Keratinocyte (primary cell): ENCODE results near the gene GPR83. TPM values are rescaled to one million over a fixed set of nuclear protein-coding genes. Genes with fewer than 3 reads are reported as not detected.
"Not testable (repeated sequence)": the region's sequence is repeated elsewhere in the genome, so short reads cannot be mapped to it uniquely, and the experiment has no call there.

Source experiments
- DNase-seq: peaks from one replicate; pipeline ENCODE4 v3.0.0-alpha.2; 2011; ENCODE audit warnings: low read depth, missing footprints, low spot score
- FAIRE-seq: peaks from 2 replicates; lab custom pipeline; 2011; peaks lifted over from hg19 to GRCh38; lab: Jason Lieb, UNC
- H2AFZ ChIP-seq: 2 replicates; pipeline ENCODE4 v1.6.0; 2012; ENCODE audit warnings: low read length, control low read depth, inconsistent platforms; ENCODE audit not compliant: control insufficient read depth
- H3K27ac ChIP-seq: 2 replicates; pipeline ENCODE4 v1.5.1; 2011; ENCODE audit warnings: low read length; ENCODE audit not compliant: control insufficient read depth, insufficient read depth
- H3K27me3 ChIP-seq: 3 replicates; pipeline ENCODE4 v1.6.0; 2011; ENCODE audit warnings: low read length; ENCODE audit not compliant: control insufficient read depth, insufficient read depth; ENCODE audit errors: extremely low read depth
- H3K36me3 ChIP-seq, 2 experiments: 2 replicates in 1 of 2; 3 replicates in 1 of 2; pipeline ENCODE4 v1.5.1; 2011; ENCODE audit warnings: low read length in 2 of 2, mild to moderate bottlenecking in 1 of 2; ENCODE audit not compliant: control insufficient read depth in 2 of 2, insufficient read depth in 2 of 2; ENCODE audit errors: extremely low read depth in 1 of 2
- H3K4me1 ChIP-seq: 3 replicates; pipeline ENCODE4 v1.5.1; 2011; ENCODE audit warnings: low read length; ENCODE audit not compliant: control insufficient read depth, insufficient read depth; ENCODE audit errors: extremely low read depth
- H3K4me2 ChIP-seq: 3 replicates; pipeline ENCODE4 v1.6.0; 2011; ENCODE audit warnings: low read depth, low read length; ENCODE audit not compliant: control insufficient read depth, insufficient read depth; ENCODE audit errors: extremely low read depth
- H3K4me3 ChIP-seq, 3 experiments: fragments of 200-600 bp in 1 of 3; sonication (generic) in 1 of 3; 2 replicates in 2 of 3; 3 replicates in 1 of 3; pipeline ENCODE4 v1.5.1; 2011 to 2016; ENCODE audit warnings: low read length in 3 of 3, mild to moderate bottlenecking in 3 of 3, control low read depth in 2 of 3, inconsistent platforms in 1 of 3, low read depth in 1 of 3, mixed read lengths in 1 of 3, mixed run types in 1 of 3, moderate library complexity in 1 of 3; ENCODE audit not compliant: control insufficient read depth in 2 of 3, insufficient read depth in 2 of 3; ENCODE audit errors: extremely low read depth in 1 of 3
- H3K79me2 ChIP-seq: 2 replicates; pipeline ENCODE4 v1.6.0; 2012; ENCODE audit warnings: low read length; ENCODE audit not compliant: control insufficient read depth, insufficient read depth
- H3K9ac ChIP-seq: 3 replicates; pipeline ENCODE4 v1.6.0; 2011; ENCODE audit warnings: low read length; ENCODE audit not compliant: control insufficient read depth, insufficient read depth; ENCODE audit errors: extremely low read depth
- H3K9me1 ChIP-seq: 3 replicates; pipeline ENCODE4 v1.6.0; 2011; ENCODE audit warnings: low read length; ENCODE audit not compliant: control insufficient read depth, insufficient read depth; ENCODE audit errors: extremely low read depth
- H3K9me3 ChIP-seq: 2 replicates; pipeline ENCODE4 v1.5.1; 2012; ENCODE audit warnings: low read depth, low read length; ENCODE audit not compliant: control insufficient read depth
- H4K20me1 ChIP-seq: 3 replicates; pipeline ENCODE4 v1.6.0; 2011; ENCODE audit warnings: low read length; ENCODE audit not compliant: control insufficient read depth, insufficient read depth; ENCODE audit errors: extremely low read depth
- EZH2 ChIP-seq: IDR thresholded peaks from one replicate; pipeline ENCODE4 v1.6.1; 2012; ENCODE audit warnings: inconsistent platforms, mild to moderate bottlenecking, low read length, moderate library complexity
- dilution Hi-C: fragments of 300-500 bp; cut with MboI; formaldehyde crosslinking; loops from one replicate; pipeline ENCODE4 v1.7.0; 2020; ENCODE audit warnings: low sequenced_read_pairs; ENCODE audit not compliant: extremely low pct_ligation_motif_present
- polyA plus RNA-seq, 5 experiments: library from polyadenylated mRNA; depleted of rRNA in 3 of 5; stranded (reverse) in 3 of 5; stranded (forward) in 1 of 5; unstranded in 1 of 5; fragments of >200 nt; gene quantifications; 1 replicate in 1 of 5; 2 replicates in 3 of 5; 3 replicates in 1 of 5; pipeline versions ENCODE4 v1.2.1 to v1.2.3, GENCODE V29; 2011 to 2012; ENCODE audit warnings: missing spikeins in 2 of 5, low read depth in 1 of 5, low replicate concordance in 1 of 5
- TF ChIP-seq, protein P1 (sequence below), 3 experiments: IDR thresholded peaks in 1 of 3; conservative IDR thresholded peaks in 1 of 3; optimal IDR thresholded peaks in 1 of 3; 2 replicates in 2 of 3; 3 replicates in 1 of 3; pipeline versions ENCODE3 to v1.5.1; 2011; ENCODE audit warnings: low read length in 3 of 3, mild to moderate bottlenecking in 3 of 3, moderate library complexity in 2 of 3, control low read depth in 1 of 3, inconsistent platforms in 1 of 3; ENCODE audit not compliant: insufficient read depth in 2 of 3; ENCODE audit errors: extremely low read depth in 1 of 3

The GPR83 gene
- polyA plus RNA-seq, 1 donor (not counting 4 experiments of a cell fraction or from before 2014, with no cell fraction given) = 0.04 TPM

DNA sequence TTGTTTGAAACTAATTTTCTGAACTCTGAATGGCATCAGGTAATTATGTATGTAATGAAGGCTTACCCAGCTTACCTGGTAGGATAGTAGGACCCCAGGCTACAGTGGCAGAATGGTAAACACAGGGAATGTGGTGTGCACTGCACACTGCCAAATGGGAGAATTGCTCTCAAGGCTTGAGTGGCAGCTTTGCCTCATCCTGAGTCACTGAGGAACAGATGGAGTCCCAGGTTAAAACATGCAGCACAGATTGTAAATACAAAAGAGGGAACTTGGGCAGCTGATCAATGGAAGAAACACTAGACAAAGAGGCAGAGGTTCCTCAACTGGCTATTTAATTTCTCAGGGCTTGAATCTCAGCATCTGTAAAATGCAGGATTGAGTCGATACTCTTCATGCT, 24.4 kb downstream of the GPR83 start:
- Histone ChIP-seq H2AFZ (no peak overlapping the region), H3K9ac (no peak overlapping the region), H3K4me1 (no peaks in the 10 kb centered on the region), H3K4me2 (no peak overlapping the region), H3K27me3 (no peaks in the 10 kb centered on the region), H3K27ac (no peak overlapping the region), H3K9me3 (no peaks in the 10 kb centered on the region), H3K4me3 (no peak overlapping the region), H3K9me1 (no peaks in the 10 kb centered on the region), H3K36me3 (no peaks in the 10 kb centered on the region), H4K20me1 (no peaks in the 10 kb centered on the region), H3K79me2 (no peaks in the 10 kb centered on the region)
- FAIRE-seq (no peak), DNase-seq (no peak)
- TF ChIP-seq EZH2 = no peak
- TF ChIP-seq, protein P1, sequence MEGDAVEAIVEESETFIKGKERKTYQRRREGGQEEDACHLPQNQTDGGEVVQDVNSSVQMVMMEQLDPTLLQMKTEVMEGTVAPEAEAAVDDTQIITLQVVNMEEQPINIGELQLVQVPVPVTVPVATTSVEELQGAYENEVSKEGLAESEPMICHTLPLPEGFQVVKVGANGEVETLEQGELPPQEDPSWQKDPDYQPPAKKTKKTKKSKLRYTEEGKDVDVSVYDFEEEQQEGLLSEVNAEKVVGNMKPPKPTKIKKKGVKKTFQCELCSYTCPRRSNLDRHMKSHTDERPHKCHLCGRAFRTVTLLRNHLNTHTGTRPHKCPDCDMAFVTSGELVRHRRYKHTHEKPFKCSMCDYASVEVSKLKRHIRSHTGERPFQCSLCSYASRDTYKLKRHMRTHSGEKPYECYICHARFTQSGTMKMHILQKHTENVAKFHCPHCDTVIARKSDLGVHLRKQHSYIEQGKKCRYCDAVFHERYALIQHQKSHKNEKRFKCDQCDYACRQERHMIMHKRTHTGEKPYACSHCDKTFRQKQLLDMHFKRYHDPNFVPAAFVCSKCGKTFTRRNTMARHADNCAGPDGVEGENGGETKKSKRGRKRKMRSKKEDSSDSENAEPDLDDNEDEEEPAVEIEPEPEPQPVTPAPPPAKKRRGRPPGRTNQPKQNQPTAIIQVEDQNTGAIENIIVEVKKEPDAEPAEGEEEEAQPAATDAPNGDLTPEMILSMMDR (optimal IDR thresholded peaks at IDR 0.05 in 1 of 3, IDR thresholded peaks at IDR 0.05 in 1 of 3, conservative IDR thresholded peaks at IDR 0.05 in 1 of 3; ENCODE audit: extremely low read depth in 1 of 3, insufficient read depth in 2 of 3, low read length in 3 of 3) = no peak
- dilution Hi-C loops = no loop called here

DNA sequence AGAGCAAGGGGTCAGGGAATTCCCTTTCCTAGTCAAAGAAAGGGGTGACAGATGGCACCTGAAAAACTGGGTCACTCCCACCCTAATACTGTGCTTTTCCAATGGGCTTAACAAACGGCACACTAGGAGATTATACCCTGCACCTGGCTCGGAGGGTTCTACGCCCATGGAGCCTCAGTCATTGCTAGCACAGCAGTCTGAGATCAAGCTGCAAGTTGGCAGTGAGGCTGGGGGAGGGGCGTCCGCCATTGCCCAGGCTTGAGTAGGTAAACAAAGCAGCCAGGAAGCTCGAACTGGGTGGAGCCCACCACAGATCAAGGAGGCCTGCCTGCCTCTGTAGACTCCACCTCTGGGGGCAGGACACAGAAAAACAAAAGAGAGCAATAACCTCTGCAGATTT, 30.6 kb downstream of the GPR83 start:
- DNase-seq, H3K4me2 ChIP-seq, H3K27me3 ChIP-seq, H3K36me3 ChIP-seq, dilution Hi-C loops, H4K20me1 ChIP-seq, H3K79me2 ChIP-seq, H3K9me3 ChIP-seq, H3K4me1 ChIP-seq, H3K27ac ChIP-seq, FAIRE-seq, H2AFZ ChIP-seq, H3K9me1 ChIP-seq, H3K4me3 ChIP-seq, H3K9ac ChIP-seq: not testable (repeated sequence)

DNA sequence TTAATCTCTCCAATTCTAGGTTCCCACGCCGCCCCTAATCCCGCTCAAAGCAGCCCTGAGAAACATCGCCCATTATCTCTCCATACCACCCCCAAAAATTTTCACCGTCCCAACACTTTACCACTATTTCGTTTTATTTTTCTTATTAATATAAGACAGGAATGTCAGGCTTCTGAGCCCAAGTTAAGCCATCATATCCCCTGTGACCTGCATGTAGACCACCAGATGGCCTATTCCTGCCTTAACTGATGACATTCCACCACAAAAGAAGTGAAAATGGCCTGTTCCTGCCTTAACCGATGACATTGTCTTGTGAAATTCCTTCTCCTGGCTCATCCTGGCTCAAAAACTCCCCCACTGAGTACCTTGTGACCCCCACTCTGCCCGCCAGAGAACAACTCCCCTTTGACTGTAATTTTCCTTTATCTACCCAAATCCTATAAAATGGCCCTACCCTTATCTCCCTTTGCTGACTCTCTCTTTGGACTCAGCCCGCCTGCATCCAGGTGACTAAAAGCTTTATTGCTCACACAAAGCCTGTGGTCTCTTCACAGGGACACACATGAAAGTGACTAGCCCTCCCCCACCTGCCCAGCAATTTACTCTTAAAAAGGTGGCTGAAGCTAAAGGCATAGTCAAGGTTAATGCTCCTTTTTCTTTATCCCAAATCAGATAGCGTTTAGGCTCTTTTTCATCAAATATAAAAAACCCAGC, 50.2 kb downstream of the GPR83 start:
- H3K9me3 ChIP-seq, H3K9ac ChIP-seq, H2AFZ ChIP-seq, H4K20me1 ChIP-seq, H3K9me1 ChIP-seq, H3K4me2 ChIP-seq, DNase-seq, FAIRE-seq, H3K36me3 ChIP-seq, H3K79me2 ChIP-seq, dilution Hi-C loops, H3K27ac ChIP-seq, H3K4me3 ChIP-seq, H3K27me3 ChIP-seq, H3K4me1 ChIP-seq: not testable (repeated sequence)

DNA sequence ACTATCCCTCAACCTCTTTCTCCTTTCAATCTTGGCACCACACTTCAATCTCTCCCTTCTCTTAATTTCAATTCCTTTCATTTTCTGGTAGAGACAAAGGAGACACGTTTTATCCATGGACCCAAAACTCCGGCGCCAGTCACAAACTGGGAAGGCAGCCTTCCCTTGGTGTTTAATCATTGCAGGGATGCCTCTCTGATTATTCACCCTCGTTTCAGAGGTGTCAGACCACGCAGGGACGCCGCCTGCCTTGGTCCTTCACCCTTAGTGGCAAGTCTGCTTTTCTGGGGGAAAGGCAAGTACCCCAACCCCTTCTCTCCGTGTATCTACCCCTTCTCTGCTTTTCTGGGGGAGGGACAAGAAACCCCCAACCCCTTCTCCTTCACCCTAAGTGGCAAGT, 54.9 kb downstream of the GPR83 start:
- H3K27me3 ChIP-seq, H3K9me1 ChIP-seq, H3K27ac ChIP-seq, H4K20me1 ChIP-seq, H3K4me3 ChIP-seq, FAIRE-seq, H3K4me2 ChIP-seq, H3K79me2 ChIP-seq, H3K4me1 ChIP-seq, DNase-seq, H3K9me3 ChIP-seq, dilution Hi-C loops, H3K9ac ChIP-seq, H2AFZ ChIP-seq, H3K36me3 ChIP-seq: not testable (repeated sequence)
